HT1080 (cell line): ENCODE results near the gene COX6B2. TPM values are rescaled to one million over a fixed set of nuclear protein-coding genes. Genes with fewer than 3 reads are reported as not detected.

Source experiments
- DNase-seq: peaks from one replicate; pipeline ENCODE4 v3.0.0-alpha.2; 2015; ENCODE audit warnings: low read depth
- total RNA-seq: library from RNA; depleted of rRNA; stranded (reverse); fragments of >200 nt; shearing (Covaris generic); gene quantifications from 2 replicates; pipeline ENCODE4 v1.2.3, GENCODE V29; 2014

The COX6B2 gene
- total RNA-seq, 1 experiment from 2014 or later, result not detected

GRCh38 chr19:55341595-55342531, 12.7 kb downstream of the COX6B2 start:
- no peak for DNase-seq

GRCh38 chr19:55341171-55341588, 13.3 kb downstream of the COX6B2 start:
- DNase-seq, result no peak

DNA sequence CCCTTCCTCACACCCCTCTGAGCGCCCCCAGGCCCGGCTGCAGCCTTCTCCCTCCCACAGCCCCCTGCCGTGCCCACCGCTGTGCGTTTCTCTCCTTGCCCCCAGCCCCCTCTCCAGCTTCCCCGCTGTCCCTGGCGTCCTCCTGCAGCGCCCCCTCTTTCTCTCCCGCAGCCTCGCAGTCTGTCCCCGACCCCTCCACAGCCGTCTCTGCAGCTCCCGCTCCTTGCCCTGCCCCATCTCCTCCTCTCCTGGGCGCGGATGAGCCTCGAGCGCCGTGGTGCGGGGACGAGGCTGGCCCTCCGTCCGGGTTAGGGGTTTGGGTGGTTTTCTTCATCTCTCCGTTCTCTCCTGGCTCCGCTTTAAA, 13.8 kb downstream of the COX6B2 start:
- no peak for DNase-seq

- no peak for DNase-seq
Observed at GRCh38 chr19:55339889-55340783, 14.4 kb downstream of the COX6B2 start.

- DNase-seq, result peak; percentile 100
Observed at GRCh38 chr19:55339105-55339888, 15.2 kb downstream of the COX6B2 start, which contains the start of gene KMT5C. KMT5C (plus strand) TSS chr19:55339876; CDS start chr19:55341937, 2,061 bp downstream.

- peak; percentile 42 for DNase-seq
Observed at GRCh38 chr19:55336101-55336500, 18.4 kb downstream of the COX6B2 start.

DNA sequence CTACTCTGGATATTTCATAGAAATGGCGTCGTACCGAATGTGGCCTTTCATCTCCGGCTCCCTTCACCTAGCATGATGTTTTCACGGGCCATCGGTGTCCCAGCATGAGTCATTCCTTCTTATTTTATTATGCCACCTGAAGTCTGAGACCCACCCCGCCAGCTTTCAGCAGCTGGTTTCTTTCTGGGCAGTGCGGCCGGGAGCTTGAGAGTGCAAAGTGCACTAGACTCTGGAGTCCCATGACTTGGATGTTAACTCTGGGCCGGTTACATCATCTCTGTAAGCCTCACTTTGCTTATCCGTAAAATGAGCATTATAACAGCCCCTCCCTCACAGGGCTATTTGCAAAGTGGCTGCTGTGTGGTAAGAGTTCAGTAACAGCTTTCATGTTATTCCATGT, 20.6 kb downstream of the COX6B2 start:
- DNase-seq, result no peak

DNA sequence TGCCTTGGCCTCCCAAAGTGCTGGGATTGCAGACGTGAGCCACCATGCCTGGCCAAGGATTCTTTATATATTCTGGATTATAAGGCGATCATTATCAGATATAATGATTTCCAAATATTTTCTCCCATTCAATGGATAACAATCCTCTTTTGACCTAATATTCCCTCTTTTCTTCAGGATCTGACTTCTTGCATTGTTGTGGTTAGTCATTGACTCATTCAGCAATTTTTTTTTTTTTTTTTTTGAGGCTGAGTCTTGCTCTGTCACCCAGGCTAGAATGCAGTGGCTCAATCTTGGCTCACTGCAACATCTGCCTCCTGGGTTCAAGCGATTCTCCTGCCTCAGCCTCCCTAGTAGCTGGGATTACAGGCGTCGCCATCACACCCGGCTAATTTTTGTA, 24.7 kb downstream of the COX6B2 start:
- peak; percentile 79 for DNase-seq

DNA sequence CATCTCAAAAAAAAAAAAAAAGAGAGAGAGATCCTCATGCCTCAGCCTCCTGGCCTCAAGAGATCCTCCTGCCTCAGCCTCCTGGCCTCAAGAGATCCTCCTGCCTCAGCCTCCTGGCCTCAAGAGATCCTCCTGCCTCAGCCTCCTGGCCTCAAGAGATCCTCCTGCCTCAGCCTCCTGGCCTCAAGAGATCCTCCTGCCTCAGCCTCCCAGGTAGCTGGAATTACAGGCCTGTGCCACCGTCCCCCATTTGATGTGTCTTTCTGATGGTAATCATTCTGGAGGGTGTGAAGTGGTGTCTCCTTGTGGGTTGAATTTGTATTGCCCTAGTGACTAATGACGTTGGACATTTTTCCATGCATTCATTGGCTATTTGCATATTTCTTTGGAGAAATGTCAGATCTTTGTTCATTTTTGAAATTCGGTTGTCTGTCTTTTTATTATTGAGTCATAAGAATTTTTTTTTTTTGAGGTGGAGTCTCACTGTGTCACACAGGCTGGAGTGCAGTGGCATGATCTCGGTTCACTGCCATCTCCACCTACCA, 25.7 kb downstream of the COX6B2 start:
- peak; percentile 38 for DNase-seq

DNA sequence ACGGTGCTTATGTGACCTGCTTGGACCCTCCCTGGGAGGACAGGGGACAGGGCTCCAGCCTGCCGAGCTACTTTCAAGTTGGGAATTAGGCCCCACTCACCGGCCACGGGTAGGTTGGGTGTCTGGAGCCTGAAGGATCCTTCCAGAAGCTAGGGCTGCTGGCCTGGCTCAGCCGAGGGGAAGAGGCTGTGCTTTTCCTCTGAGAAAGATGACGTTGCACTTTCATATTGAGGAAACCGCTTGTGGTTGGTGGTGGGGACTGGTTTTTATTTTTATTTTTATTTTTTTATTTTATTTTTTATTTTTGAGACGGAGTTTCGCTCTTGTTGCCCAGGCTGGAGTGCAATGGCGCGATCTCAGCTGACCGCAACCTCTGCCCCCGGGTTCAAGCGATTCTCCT, 29.3 kb downstream of the COX6B2 start, which contains the start of gene TMEM150B:
TSS of gene TMEM150B (minus strand) at position 170 of the 400 bp plus-strand sequence. CDS start 4,305 bp downstream, outside the sequence.
- no peak for DNase-seq

DNA sequence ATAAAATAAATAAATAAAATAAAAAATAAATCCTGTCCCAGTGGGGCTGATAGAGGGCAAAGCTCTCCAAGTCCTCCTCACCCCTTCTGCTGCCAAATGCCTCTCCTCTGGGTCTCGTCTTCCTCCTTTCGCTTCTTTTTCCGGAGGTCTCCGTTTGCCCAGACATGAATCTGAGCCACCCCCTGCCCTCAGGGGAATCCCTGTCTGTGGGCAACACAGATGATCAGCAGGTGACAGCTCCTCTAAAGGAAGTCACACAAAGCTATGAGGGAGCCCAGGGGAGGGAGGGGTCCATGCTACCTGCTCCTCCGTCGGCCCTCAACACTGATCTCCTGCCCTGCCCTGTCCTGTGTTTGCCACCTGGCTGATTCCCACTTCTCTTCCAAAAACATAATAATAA, 29.9 kb downstream of the COX6B2 start:
- DNase-seq, result no peak

DNA sequence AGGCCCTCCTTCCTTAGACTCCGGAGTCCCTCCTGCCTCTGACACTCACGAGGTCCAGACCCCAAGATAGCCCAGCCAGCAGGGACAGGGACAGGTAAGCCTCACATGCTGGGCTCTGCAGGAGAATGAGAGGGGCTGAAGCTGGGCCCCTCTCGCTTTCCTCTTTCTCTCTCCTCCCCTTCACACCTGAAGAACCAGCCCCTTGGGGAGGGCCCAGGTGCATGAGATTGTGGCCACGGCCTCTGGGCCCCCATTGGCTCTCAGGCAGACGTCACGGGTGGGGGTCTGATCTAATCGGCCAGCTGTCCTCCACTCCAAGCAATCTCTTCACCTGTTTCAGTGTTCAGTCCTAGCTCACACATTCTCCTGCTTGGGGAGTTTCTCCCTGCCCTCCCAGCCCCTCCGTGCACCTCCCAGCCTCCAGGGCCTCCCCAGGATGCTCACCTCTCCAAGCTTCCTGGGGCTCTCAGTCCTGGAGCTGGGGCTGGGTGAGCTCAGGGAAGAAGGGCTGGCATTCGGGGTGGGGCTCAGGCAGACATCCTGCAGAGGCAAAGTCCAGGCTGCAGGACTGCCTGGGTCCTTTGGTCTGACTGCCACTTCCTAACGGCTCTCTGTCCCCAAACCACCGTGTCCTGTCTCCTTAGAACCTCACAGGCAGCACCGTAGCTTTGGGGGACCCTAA, 32.2 kb downstream of the COX6B2 start:
- no peak for DNase-seq

GRCh38 chr19:55321466-55322137, 32.9 kb downstream of the COX6B2 start:
- DNase-seq, result no peak

GRCh38 chr19:55320844-55321419, 33.6 kb downstream of the COX6B2 start:
- DNase-seq, result no peak

GRCh38 chr19:55319785-55320184, 34.7 kb downstream of the COX6B2 start:
- DNase-seq, result peak; percentile 41

DNA sequence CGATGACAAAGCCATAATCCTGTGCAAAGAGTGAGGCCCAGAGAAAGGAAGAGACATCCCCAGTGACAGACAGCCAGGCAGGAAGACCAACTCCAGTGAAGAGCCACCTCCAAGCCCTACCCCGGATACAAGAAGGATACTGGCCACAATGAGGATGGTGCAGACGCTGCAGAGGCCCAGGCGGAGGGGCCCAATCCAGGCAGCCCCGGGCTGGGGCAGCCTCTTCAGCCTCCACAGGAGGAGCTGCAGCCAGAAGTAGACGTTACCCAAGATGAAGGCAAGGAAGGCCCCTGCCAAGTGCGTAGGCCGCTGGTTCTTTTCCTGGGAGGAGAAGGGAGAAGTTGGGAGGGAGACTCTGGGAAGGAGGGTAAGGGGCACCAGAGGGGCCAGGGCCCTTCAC, 37.9 kb downstream of the COX6B2 start:
- no peak for DNase-seq

GRCh38 chr19:55315956-55316525, 38.5 kb downstream of the COX6B2 start:
- no peak for DNase-seq

DNA sequence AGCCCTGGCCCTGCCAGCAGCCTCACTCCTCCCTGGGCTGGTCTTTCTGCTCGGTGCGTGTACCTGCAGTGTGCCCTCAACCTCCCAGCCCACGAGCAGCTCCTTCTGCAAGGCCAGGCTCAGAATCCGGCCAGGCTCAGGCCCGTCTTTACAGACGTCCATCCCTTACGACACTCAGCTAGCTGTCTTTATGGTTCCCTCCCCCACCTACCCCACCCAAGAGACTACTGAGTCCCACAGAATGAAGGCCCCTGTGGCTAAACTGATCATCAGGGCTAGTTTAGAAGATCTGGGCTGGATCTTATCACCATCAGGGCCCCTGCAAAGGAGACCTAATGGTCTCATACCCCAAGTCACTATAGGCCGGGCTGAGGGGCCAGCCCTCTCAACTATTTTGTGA, 40.1 kb downstream of the COX6B2 start:
- DNase-seq, result no peak
